Activated CD4-positive, alpha-beta T cell treated with anti-CD3 and anti-CD28 coated beads for 48 hours (primary cell): ENCODE data around the gene TAL2.

Experiments
- DNase-seq: peaks from one replicate; pipeline ENCODE4 v3.0.0-alpha.2; 2020

TAL2 gene

GRCh38 chr9:105662184-105663104 lies at the start of gene TAL2:
Gene TAL2 (plus strand): TSS chr9:105662457. CDS start chr9:105662497, 40 bp downstream.
- DNase-seq = no peak

- no peak for DNase-seq
These were observed 41.3 kb upstream of the TAL2 start for GRCh38 chr9:105621001-105621400.

- no peak for DNase-seq
These were observed 37.2 kb upstream of the TAL2 start for GRCh38 chr9:105625088-105625487.

GRCh38 chr9:105632807-105633206 lies 29.4 kb upstream of the TAL2 start:
- no peak for DNase-seq

GRCh38 chr9:105633411-105633810 lies 28.8 kb upstream of the TAL2 start:
- no peak for DNase-seq

GRCh38 chr9:105636331-105636730 lies 25.9 kb upstream of the TAL2 start:
- DNase-seq = no peak

GRCh38 chr9:105637787-105638395 lies 24.4 kb upstream of the TAL2 start:
- no peak for DNase-seq

GRCh38 chr9:105639936-105640335 lies 22.3 kb upstream of the TAL2 start:
- no peak for DNase-seq

- no peak for DNase-seq
These were observed 18.5 kb upstream of the TAL2 start for GRCh38 chr9:105643795-105644194.

- no peak for DNase-seq
These were observed 15.2 kb upstream of the TAL2 start for GRCh38 chr9:105646879-105647594.

GRCh38 chr9:105647595-105648349 lies 14.5 kb upstream of the TAL2 start:
- no peak for DNase-seq

- DNase-seq = no peak
These were observed 10.5 kb upstream of the TAL2 start for GRCh38 chr9:105651806-105652205.

GRCh38 chr9:105656131-105656921 lies 5.9 kb upstream of the TAL2 start:
- DNase-seq = peak; percentile 12

- DNase-seq = no peak
These were observed 3.9 kb upstream of the TAL2 start for GRCh38 chr9:105658351-105658750.

GRCh38 chr9:105661011-105661410 lies 1.2 kb upstream of the TAL2 start:
- no peak for DNase-seq

- DNase-seq = no peak
These were observed 1.7 kb downstream of the TAL2 start for GRCh38 chr9:105663914-105664313.

- no peak for DNase-seq
These were observed 5.6 kb downstream of the TAL2 start for GRCh38 chr9:105667867-105668266.

GRCh38 chr9:105670315-105670714 lies 8.1 kb downstream of the TAL2 start:
- DNase-seq = no peak

- DNase-seq = no peak
These were observed 8.5 kb downstream of the TAL2 start for GRCh38 chr9:105670775-105671174.

- DNase-seq = no peak
These were observed 10.5 kb downstream of the TAL2 start for GRCh38 chr9:105672711-105673234.

GRCh38 chr9:105673850-105674387 lies 11.7 kb downstream of the TAL2 start:
- DNase-seq = no peak
